Trophoblast cell (in vitro differentiated cells and primary cell): ENCODE data around the gene GLIS1.

Source experiments
- DNase-seq, 2 donors: peaks; one replicate each; pipeline ENCODE4 v3.0.0-alpha.2; 2016
- H2AFZ ChIP-seq: 2 replicates; pipeline ENCODE4 v1.6.1; 2013; ENCODE audit warnings: low read length, moderate library complexity, mild to moderate bottlenecking; ENCODE audit not compliant: insufficient read depth, poor library complexity
- H2AK5ac ChIP-seq: 2 replicates; pipeline ENCODE4 v1.6.1; 2013; ENCODE audit warnings: mild to moderate bottlenecking, low read length
- H2BK120ac ChIP-seq: 2 replicates; pipeline ENCODE4 v1.6.1; 2013; ENCODE audit warnings: low read length, mild to moderate bottlenecking, moderate library complexity; ENCODE audit not compliant: insufficient read depth, poor library complexity
- H2BK12ac ChIP-seq: 2 replicates; pipeline ENCODE4 v1.6.1; 2013; ENCODE audit warnings: mild to moderate bottlenecking, low read length, moderate library complexity
- H2BK5ac ChIP-seq: 2 replicates; pipeline ENCODE4 v1.6.1; 2013; ENCODE audit warnings: low read length, low read depth, moderate library complexity, mild to moderate bottlenecking; ENCODE audit not compliant: poor library complexity
- H3K14ac ChIP-seq: 2 replicates; pipeline ENCODE4 v1.6.1; 2013; ENCODE audit warnings: mild to moderate bottlenecking, low read length
- H3K18ac ChIP-seq: 2 replicates; pipeline ENCODE4 v1.6.1; 2013; ENCODE audit warnings: mild to moderate bottlenecking, low read length
- H3K23ac ChIP-seq: 2 replicates; pipeline ENCODE4 v1.6.1; 2013; ENCODE audit warnings: low read length
- H3K27ac ChIP-seq: 2 replicates; pipeline ENCODE4 v1.5.1; 2013; ENCODE audit warnings: low read depth, mild to moderate bottlenecking, inconsistent platforms, low read length, moderate library complexity
- H3K27me3 ChIP-seq: 2 replicates; pipeline ENCODE4 v1.6.1; 2013; ENCODE audit warnings: inconsistent platforms, mild to moderate bottlenecking, low read length, moderate library complexity; ENCODE audit not compliant: insufficient read depth
- H3K36me3 ChIP-seq, 2 experiments: 1 replicate in 1 of 2; 2 replicates in 1 of 2; pipeline ENCODE4 v1.6.1; 2013; ENCODE audit warnings: low read length in 2 of 2, mild to moderate bottlenecking in 2 of 2, moderate library complexity in 1 of 2; ENCODE audit not compliant: insufficient read depth in 2 of 2, control insufficient read depth in 1 of 2
- H3K4ac ChIP-seq: 2 replicates; pipeline ENCODE4 v1.6.1; 2013; ENCODE audit warnings: low read depth, mild to moderate bottlenecking, low read length, moderate library complexity
- H3K4me1 ChIP-seq, 2 experiments: 1 replicate in 1 of 2; 2 replicates in 1 of 2; pipeline ENCODE4 v1.6.1; 2013; ENCODE audit warnings: low read length in 2 of 2, mild to moderate bottlenecking in 2 of 2, moderate library complexity in 1 of 2; ENCODE audit not compliant: insufficient read depth in 2 of 2, control insufficient read depth in 1 of 2
- H3K4me2 ChIP-seq: 2 replicates; pipeline ENCODE4 v1.6.1; 2013; ENCODE audit warnings: inconsistent platforms, mild to moderate bottlenecking, low read length, moderate library complexity
- H3K4me3 ChIP-seq: 2 replicates; pipeline ENCODE4 v1.5.1; 2013; ENCODE audit warnings: mild to moderate bottlenecking, low read depth, low read length, inconsistent platforms
- H3K79me1 ChIP-seq: one replicate; pipeline ENCODE4 v1.6.1; 2013; ENCODE audit warnings: low read length
- H3K79me2 ChIP-seq: 2 replicates; pipeline ENCODE4 v1.6.1; 2013; ENCODE audit warnings: low read length, mild to moderate bottlenecking; ENCODE audit not compliant: control insufficient read depth, insufficient read depth, poor library complexity
- H3K9ac ChIP-seq: 2 replicates; pipeline ENCODE4 v1.6.1; 2013; ENCODE audit warnings: mild to moderate bottlenecking, low read length
- H3K9me3 ChIP-seq: 2 replicates; pipeline ENCODE4 v1.6.1; 2013; ENCODE audit warnings: low read depth, mild to moderate bottlenecking, control low read depth, inconsistent platforms, low read length; ENCODE audit not compliant: insufficient read depth
- H4K12ac ChIP-seq: 2 replicates; pipeline ENCODE4 v1.6.1; 2013; ENCODE audit warnings: low read depth, mild to moderate bottlenecking, low read length, moderate library complexity
- H4K8ac ChIP-seq: 2 replicates; pipeline ENCODE4 v1.6.1; 2013; ENCODE audit warnings: low read depth, mild to moderate bottlenecking, low read length, moderate library complexity
- H4K91ac ChIP-seq: one replicate; pipeline ENCODE4 v1.6.1; 2013; ENCODE audit warnings: low read depth, mild to moderate bottlenecking, low read length, moderate library complexity
- WGBS: extraction: QIAGEN DNeasy Blood & Tissue Kit; methylation state at CpG from one replicate; pipeline ENCODE4 v1.1.7; 2013; ENCODE audit warnings: missing lambda C conversion rate; ENCODE audit not compliant: insufficient read length, insufficient coverage; ENCODE audit errors: extremely low coverage; 5-methylcytosine and 5-hydroxymethylcytosine counted together

GLIS1 gene

GRCh38 chr1:53658489-53659230, 80.3 kb downstream of the GLIS1 start:
- no peak overlapping the region for H2AFZ ChIP-seq
- no peaks in the 10 kb centered on the region for H3K27me3 ChIP-seq
- no peak overlapping the region for H3K27ac ChIP-seq
- H3K79me1 ChIP-seq = no peaks in the 10 kb centered on the region
- no peak overlapping the region for H3K18ac ChIP-seq
- no peak overlapping the region for H3K4me2 ChIP-seq
- no peaks in the 10 kb centered on the region for H3K4me1 ChIP-seq
- no peak overlapping the region for H3K4me3 ChIP-seq
- H2AK5ac ChIP-seq = no peak overlapping the region
- H2BK5ac ChIP-seq = no peak overlapping the region
- H4K8ac ChIP-seq = no peak overlapping the region
- H4K91ac ChIP-seq = no peak overlapping the region
- WGBS = no CpG with 5 or more reads among the region's 8 CpGs
- no peak overlapping the region for H2BK12ac ChIP-seq
- H4K12ac ChIP-seq = no peak overlapping the region
- H3K14ac ChIP-seq = no peak overlapping the region
- no peaks in the 10 kb centered on the region for H3K79me2 ChIP-seq
- H3K36me3 ChIP-seq = no peaks in the 10 kb centered on the region
- no peak overlapping the region for H3K23ac ChIP-seq
- no peaks in the 10 kb centered on the region for H3K9me3 ChIP-seq
- no peak overlapping the region for H3K4ac ChIP-seq
- H2BK120ac ChIP-seq = no peak overlapping the region
- DNase-seq = no peak
- no peak overlapping the region for H3K9ac ChIP-seq

GRCh38 chr1:53657891-53658396, 81.0 kb downstream of the GLIS1 start:
- no peak overlapping the region for H4K12ac ChIP-seq
- H3K9ac ChIP-seq = no peak overlapping the region
- H2BK120ac ChIP-seq = no peak overlapping the region
- no peaks in the 10 kb centered on the region for H3K36me3 ChIP-seq
- WGBS = no CpG with 5 or more reads among the region's 1 CpG
- H4K91ac ChIP-seq = no peak overlapping the region
- H3K14ac ChIP-seq = no peak overlapping the region
- no peak overlapping the region for H3K18ac ChIP-seq
- H3K4me1 ChIP-seq = no peaks in the 10 kb centered on the region
- H3K27me3 ChIP-seq = no peaks in the 10 kb centered on the region
- no peaks in the 10 kb centered on the region for H3K9me3 ChIP-seq
- H2AFZ ChIP-seq = no peak overlapping the region
- no peak overlapping the region for H3K4me2 ChIP-seq
- H2BK12ac ChIP-seq = no peak overlapping the region
- no peak overlapping the region for H4K8ac ChIP-seq
- DNase-seq = no peak
- H3K23ac ChIP-seq = no peak overlapping the region
- H3K79me1 ChIP-seq = no peaks in the 10 kb centered on the region
- no peaks in the 10 kb centered on the region for H3K79me2 ChIP-seq
- H3K27ac ChIP-seq = no peak overlapping the region
- H2AK5ac ChIP-seq = no peak overlapping the region
- H3K4me3 ChIP-seq = no peak overlapping the region
- no peak overlapping the region for H2BK5ac ChIP-seq
- H3K4ac ChIP-seq = no peak overlapping the region

DNA sequence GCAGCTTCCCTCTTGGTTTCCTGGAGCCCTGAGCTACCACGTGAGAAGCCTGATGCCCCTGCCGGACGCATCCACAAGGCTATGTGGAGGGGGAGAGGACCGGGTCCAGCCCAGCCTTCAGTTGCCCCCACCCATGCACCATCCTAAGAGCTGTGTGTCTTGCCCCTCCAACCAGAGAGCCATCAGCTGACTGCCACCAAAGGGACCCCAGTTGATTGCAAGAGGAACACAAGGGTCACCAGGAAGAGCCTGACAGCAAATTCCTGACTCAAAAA, 81.5 kb downstream of the GLIS1 start:
- no peak for DNase-seq
- Histone ChIP-seq H3K36me3 (no peaks in the 10 kb centered on the region), H2BK120ac (no peak overlapping the region), H2BK12ac (no peak overlapping the region), H3K79me1 (no peaks in the 10 kb centered on the region), H3K79me2 (no peaks in the 10 kb centered on the region), H3K18ac (no peak overlapping the region), H3K9ac (no peak overlapping the region), H3K4me3 (no peak overlapping the region), H3K23ac (no peak overlapping the region), H3K4me1 (no peaks in the 10 kb centered on the region), H4K91ac (no peak overlapping the region), H2BK5ac (no peak overlapping the region), H3K4me2 (no peak overlapping the region), H3K27ac (no peak overlapping the region), H4K8ac (no peak overlapping the region), H3K14ac (no peak overlapping the region), H4K12ac (no peak overlapping the region), H3K27me3 (no peaks in the 10 kb centered on the region), H2AFZ (no peak overlapping the region), H3K4ac (no peak overlapping the region), H2AK5ac (no peak overlapping the region), H3K9me3 (no peaks in the 10 kb centered on the region)
- no CpG with 5 or more reads among the region's 4 CpGs for WGBS

DNA sequence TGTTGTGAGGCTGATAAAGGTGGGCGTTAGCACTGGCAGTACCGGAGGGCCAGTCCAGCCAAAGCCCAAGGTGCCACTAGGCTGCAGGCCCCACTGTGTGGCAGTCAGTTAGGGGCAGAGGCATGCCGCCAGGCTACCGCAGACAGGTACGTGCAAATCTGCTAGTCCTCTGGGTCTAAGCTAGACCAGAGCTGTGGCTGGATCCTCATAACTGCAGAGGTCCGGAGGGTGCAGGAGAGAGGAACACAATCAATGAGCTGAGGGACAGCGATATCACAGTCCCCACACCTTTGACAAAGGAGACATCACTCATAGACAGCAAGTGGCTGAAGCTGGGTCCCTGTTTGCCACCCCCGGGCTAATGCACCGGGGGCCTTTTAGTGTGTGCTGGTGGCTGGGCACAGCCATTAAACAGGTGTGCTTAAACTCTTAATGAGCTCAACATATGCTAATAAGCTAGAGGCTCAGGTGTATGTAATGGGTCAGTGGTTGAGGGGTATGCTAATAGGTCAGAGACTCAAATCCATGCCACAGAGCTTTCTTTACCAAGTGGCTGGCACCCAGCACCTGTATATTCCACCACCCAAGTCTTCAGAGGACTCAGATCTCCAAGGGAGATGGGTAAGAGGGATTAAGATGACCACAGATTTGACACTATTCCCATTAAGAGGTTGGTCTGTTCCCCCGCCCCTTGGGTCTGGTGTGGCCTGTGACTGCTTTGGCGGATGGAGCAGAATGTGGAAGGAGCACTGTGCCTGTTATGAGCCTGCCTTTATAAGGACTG, 82.0 kb downstream of the GLIS1 start:
- no CpG with 5 or more reads among the region's 11 CpGs for WGBS
- no peak overlapping the region for H2BK12ac ChIP-seq
- H3K14ac ChIP-seq = no peak overlapping the region
- no peaks in the 10 kb centered on the region for H3K9me3 ChIP-seq
- no peaks in the 10 kb centered on the region for H3K79me2 ChIP-seq
- no peaks in the 10 kb centered on the region for H3K79me1 ChIP-seq
- H3K4ac ChIP-seq = no peak overlapping the region
- H3K36me3 ChIP-seq = no peaks in the 10 kb centered on the region
- no peak overlapping the region for H3K4me2 ChIP-seq
- H3K4me3 ChIP-seq = no peak overlapping the region
- H2BK5ac ChIP-seq = no peak overlapping the region
- H4K91ac ChIP-seq = no peak overlapping the region
- H4K12ac ChIP-seq = no peak overlapping the region
- no peak overlapping the region for H3K18ac ChIP-seq
- H2AK5ac ChIP-seq = no peak overlapping the region
- no peak overlapping the region for H3K27ac ChIP-seq
- H3K9ac ChIP-seq = no peak overlapping the region
- H3K23ac ChIP-seq = no peak overlapping the region
- H2BK120ac ChIP-seq = no peak overlapping the region
- H4K8ac ChIP-seq = no peak overlapping the region
- H3K27me3 ChIP-seq = no peaks in the 10 kb centered on the region
- no peaks in the 10 kb centered on the region for H3K4me1 ChIP-seq
- DNase-seq = no peak
- H2AFZ ChIP-seq = no peak overlapping the region
